ENCODE results near the gene OR2L3. TPM values are rescaled to one million over a fixed set of nuclear protein-coding genes. Genes with fewer than 3 reads are reported as not detected.

The OR2L3 gene, protein sequence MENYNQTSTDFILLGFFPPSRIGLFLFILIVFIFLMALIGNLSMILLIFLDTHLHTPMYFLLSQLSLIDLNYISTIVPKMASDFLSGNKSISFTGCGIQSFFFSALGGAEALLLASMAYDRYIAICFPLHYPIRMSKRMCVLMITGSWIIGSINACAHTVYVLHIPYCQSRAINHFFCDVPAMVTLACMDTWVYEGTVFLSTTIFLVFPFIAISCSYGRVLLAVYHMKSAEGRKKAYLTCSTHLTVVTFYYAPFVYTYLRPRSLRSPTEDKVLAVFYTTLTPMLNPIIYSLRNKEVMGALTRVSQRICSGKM
- not detected in 2 replicates for total RNA-seq (2014; rRNA removed; shearing (Covaris generic))

DNA sequence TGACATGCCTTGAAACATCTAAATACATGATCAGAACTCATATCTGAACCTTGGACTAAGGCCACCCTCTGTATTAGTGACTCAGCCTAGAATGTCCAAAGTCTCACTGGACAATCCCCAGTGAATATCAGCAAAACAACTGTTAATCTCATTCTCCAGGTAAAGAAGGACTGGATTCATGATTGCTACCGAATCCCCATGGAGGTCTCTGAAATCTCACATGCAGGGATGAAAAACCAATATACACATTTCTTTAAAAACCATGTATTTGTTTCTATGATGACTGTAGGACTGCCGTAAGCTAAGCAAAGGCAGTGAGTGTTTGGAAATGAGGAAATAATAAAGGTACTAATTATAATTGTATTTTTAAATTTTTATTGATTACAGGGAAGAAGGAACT, at the start of gene OR2L3:
TSS of gene OR2L3 (plus strand) at position 301 of the 400 bp plus-strand sequence. CDS start 13,846 bp downstream, outside the sequence.
- Histone ChIP-seq H3K27me3 (replicated peaks) (no peaks in the 10 kb centered on the region), H3K36me3 (no peaks in the 10 kb centered on the region), H3K4me1 (replicated peaks) (no peaks in the 10 kb centered on the region), H3K9me3 (replicated peaks) (peaks cover 5% of the 10 kb centered on the region), H3K27ac (no peak within 1 kb of the TSS), H3K4me3 (no peak within 1 kb of the TSS)
- no peak for DNase-seq (ENCODE audit: low read depth in 1 of 2, low spot score in 2 of 2)

DNA sequence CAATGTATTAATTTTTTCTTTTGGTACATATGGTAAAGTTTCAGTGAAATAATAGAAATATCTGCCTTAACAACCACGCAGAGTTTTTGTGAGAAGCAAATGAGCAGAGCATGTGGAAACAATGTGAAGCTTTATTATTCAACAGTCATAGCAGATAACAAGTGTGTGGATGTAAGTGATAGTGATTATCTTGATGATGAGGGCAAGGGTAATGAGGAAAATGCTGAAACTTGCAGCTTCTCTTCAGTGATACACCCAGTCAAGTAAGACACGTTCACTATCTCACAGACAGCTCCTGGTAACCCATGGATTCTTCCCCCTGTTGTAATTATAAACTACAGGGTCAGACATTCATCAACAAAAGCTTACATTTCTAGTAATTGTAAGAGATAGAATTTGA, 47.8 kb upstream of the OR2L3 start:
- no peaks in the 10 kb centered on the region for H3K4me1 ChIP-seq (replicated peaks)
- no peak overlapping the region for H3K27ac ChIP-seq
- DNase-seq (ENCODE audit: low read depth in 1 of 2, low spot score in 2 of 2): no peak

DNA sequence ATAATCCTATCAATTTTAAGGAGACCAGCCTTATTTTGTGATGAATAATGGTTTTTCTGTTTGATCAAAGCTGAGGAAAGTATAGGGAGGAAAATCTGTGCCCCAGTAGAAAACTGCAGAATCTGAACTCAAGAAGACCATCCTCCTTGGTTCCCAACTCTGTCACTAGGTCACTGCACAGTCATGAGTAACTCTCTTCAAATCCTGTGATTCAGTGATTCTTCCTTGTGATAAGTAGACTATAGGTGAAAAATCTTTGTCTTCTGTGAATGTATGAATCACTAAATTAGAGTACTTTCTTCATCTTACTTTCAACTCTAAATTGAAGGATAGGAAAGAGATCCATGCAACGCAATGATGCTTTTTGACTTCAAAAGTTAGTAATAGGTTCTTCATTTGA, 46.5 kb upstream of the OR2L3 start:
- Histone ChIP-seq H3K36me3 (no peaks in the 10 kb centered on the region), H3K9me3 (replicated peaks) (peaks cover 4% of the 10 kb centered on the region), H3K27ac (no peak overlapping the region), H3K4me3 (no peak overlapping the region), H3K27me3 (replicated peaks) (no peaks in the 10 kb centered on the region), H3K4me1 (replicated peaks) (no peaks in the 10 kb centered on the region)
- no peak for DNase-seq (ENCODE audit: low read depth in 1 of 2, low spot score in 2 of 2)

More for the DNA sequence above, 47.8 kb upstream of the OR2L3 start:
- H3K9me3 ChIP-seq (replicated peaks): peaks cover 4% of the 10 kb centered on the region; the same call in 1 of the 2 replicates
- no peak overlapping the region for H3K4me3 ChIP-seq
- no peaks in the 10 kb centered on the region for H3K27me3 ChIP-seq (replicated peaks)
- no peaks in the 10 kb centered on the region for H3K36me3 ChIP-seq

DNA sequence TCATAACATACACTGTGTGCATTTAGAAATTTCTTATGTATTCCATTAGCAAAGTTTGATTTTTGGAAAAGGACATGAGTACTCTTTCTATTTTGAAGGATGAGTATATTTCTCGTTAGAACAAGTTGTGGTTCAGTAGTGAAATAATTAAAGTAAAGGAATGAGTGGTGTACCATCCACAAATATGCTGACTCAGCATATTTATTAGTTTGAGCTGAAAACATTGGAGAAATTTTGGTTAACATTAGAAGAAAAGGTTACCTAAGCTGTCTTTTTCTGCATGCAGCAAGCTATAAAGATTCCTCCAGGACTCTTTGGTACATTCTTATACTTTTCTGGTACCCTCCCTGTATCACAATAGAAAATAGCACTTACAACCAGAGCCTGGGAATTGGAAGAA, 38.9 kb upstream of the OR2L3 start:
- Histone ChIP-seq H3K4me1 (replicated peaks) (no peaks in the 10 kb centered on the region), H3K27me3 (replicated peaks) (no peaks in the 10 kb centered on the region), H3K9me3 (replicated peaks) (peaks cover 5% of the 10 kb centered on the region; the same call in 1 of the 2 replicates), H3K27ac (no peak overlapping the region), H3K4me3 (no peak overlapping the region), H3K36me3 (no peaks in the 10 kb centered on the region)
- DNase-seq (ENCODE audit: low read depth in 1 of 2, low spot score in 2 of 2): no peak

DNA sequence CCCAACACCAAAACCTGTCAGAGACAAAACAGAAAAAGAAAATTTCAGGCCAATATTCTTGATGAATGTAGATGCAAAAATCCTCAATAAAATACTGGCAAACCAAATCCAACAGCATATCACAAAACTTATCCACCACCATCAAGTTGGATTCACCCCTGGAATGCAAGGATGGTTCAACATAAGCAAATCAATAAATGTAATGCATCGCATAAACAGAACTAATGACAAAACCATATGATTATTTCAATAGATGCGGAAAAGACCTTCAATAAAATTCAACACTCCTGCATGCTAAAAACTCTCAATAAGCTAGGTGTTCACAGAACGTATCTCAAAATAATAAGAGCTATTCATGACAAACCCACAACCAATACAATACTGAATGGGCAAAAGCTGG, 37.0 kb upstream of the OR2L3 start:
- Histone ChIP-seq H3K27ac (no peak overlapping the region), H3K27me3 (replicated peaks) (no peaks in the 10 kb centered on the region), H3K4me1 (replicated peaks) (no peaks in the 10 kb centered on the region), H3K4me3 (no peak overlapping the region), H3K9me3 (replicated peaks) (peaks cover 10% of the 10 kb centered on the region; the same call in 1 of the 2 replicates), H3K36me3 (no peaks in the 10 kb centered on the region)
- DNase-seq (ENCODE audit: low read depth in 1 of 2, low spot score in 2 of 2): no peak

DNA sequence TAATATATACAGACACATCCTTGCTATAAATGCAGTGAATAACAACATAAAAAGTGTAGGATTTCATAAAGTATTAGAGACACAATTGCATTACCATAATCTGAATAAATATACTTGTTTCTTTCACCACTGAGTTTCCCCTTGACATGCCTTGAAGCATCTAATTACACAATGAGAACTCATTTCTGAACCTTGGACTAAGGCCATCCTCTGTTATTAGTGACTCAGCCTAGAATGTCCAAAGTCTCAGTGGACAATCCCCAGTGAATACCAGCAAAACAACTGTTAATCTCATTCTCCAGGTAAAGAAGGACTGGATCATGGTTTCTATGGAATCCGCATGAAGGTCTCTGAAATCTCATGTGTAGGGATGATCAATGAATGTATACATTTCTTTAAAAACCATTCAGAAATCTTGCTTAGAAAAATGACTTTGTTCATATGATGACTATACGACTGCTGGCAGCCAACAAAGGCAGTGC, 33.4 kb upstream of the OR2L3 start, which contains the start of gene OR2L5:
TSS of gene OR2L5 (plus strand) at position 432 of the 482 bp plus-strand sequence. CDS start 8,288 bp downstream, outside the sequence.
- Histone ChIP-seq H3K36me3 (no peaks in the 10 kb centered on the region), H3K4me3 (no peak within 1 kb of the TSS), H3K27ac (no peak within 1 kb of the TSS), H3K4me1 (replicated peaks) (no peaks in the 10 kb centered on the region), H3K27me3 (replicated peaks) (no peaks in the 10 kb centered on the region), H3K9me3 (replicated peaks) (peaks cover 11% of the 10 kb centered on the region; the same call in 1 of the 2 replicates)
- DNase-seq (ENCODE audit: low read depth in 1 of 2, low spot score in 2 of 2): no peak

DNA sequence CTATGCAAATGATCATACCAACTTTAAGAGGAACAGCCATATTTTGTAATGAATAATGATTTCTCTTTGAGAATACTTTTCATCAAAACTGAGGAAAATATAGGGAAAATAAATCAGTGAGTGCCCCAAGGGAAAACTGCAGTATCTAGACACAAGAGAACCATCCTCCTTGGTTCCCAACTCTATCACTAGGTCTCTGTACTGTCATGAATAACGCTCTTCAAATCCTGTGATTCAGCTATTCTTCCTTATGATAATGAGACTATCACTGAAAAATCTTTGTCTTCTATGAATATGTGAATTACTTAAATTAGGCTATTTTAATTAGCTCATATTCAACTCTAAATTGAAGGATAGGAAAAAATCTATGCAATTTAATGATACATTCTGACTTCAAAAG, 30.8 kb upstream of the OR2L3 start:
- H3K27me3 ChIP-seq (replicated peaks): no peaks in the 10 kb centered on the region
- no peaks in the 10 kb centered on the region for H3K36me3 ChIP-seq
- no peak overlapping the region for H3K27ac ChIP-seq
- peaks cover 12% of the 10 kb centered on the region for H3K9me3 ChIP-seq (replicated peaks)
- no peaks in the 10 kb centered on the region for H3K4me1 ChIP-seq (replicated peaks)
- no peak overlapping the region for H3K4me3 ChIP-seq
- no peak for DNase-seq (ENCODE audit: low read depth in 1 of 2, low spot score in 2 of 2)

DNA sequence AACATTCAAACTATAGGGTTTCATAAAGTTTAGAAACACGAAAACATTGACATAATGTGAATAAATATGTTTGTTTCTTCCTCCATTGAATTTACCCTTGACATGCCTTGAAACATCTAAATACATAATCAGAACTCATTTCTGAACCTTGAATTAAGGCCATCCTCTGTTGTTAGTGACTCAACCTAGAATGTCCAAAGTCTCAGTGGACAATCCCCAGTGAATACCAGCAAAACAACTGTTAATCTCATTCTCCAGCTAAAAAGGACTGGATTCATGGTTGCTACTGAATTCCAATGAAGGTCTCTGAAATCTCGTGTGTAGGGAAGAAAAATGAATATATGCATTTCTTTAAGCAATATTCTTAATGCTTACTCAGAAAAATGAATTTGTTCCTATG, 16.9 kb upstream of the OR2L3 start, which contains the start of gene OR2L2:
TSS of gene OR2L2 (plus strand) at position 301 of the 400 bp plus-strand sequence. CDS start 8,198 bp downstream, outside the sequence.
- Histone ChIP-seq H3K27ac (no peak within 1 kb of the TSS), H3K27me3 (replicated peaks) (no peaks in the 10 kb centered on the region), H3K4me1 (replicated peaks) (no peaks in the 10 kb centered on the region), H3K36me3 (no peaks in the 10 kb centered on the region), H3K9me3 (replicated peaks) (no peaks in the 10 kb centered on the region; the same call in none of the 2 replicates), H3K4me3 (no peak within 1 kb of the TSS)
- no peak for DNase-seq (ENCODE audit: low read depth in 1 of 2, low spot score in 2 of 2)

DNA sequence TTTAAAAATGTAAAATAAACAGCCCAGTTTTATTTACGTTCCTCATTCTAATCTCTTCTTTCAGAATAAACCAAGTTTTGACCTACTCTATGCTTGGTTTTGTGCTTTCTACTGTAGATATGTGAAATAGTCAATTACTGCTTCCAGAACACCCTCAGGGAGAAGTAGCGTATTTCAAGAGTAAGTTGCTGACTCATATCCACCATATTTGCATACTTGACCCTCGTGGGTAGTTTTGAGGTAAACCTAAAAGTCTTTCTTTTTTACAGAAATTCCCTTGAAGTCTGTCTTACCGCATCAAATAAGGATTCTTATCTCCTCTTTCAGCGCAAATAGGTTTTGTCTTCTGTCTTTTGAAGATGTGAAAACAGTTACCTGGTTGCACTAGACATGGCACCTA, 1.4 kb upstream of the OR2L3 start:
- Histone ChIP-seq H3K27ac (no peak overlapping the region), H3K27me3 (replicated peaks) (no peaks in the 10 kb centered on the region), H3K36me3 (no peaks in the 10 kb centered on the region), H3K9me3 (replicated peaks) (peaks cover 5% of the 10 kb centered on the region), H3K4me3 (no peak overlapping the region), H3K4me1 (replicated peaks) (no peaks in the 10 kb centered on the region)
- no peak for DNase-seq (ENCODE audit: low read depth in 1 of 2, low spot score in 2 of 2)

DNA sequence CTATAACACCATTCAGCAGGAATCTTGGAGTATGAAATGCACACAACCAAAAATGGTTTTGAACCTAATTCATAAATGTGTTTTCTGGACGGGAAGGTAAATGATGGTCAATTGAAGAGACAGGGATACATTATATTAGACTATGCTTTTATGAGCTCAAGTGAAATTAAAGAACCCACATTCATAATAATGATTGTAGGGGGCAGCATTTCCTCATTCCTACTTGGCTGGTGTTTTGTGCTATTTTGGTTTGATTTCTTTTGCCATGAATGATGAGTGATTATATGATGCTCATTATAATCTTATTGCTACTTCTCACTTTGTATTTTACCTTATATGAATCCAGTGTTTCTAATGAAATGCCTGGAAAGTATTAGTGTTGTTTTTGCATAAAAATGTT, 372 bp downstream of the OR2L3 start:
- Histone ChIP-seq H3K27ac (no peak overlapping the region), H3K4me1 (replicated peaks) (no peaks in the 10 kb centered on the region), H3K4me3 (no peak overlapping the region), H3K36me3 (no peaks in the 10 kb centered on the region), H3K9me3 (replicated peaks) (peaks cover 5% of the 10 kb centered on the region), H3K27me3 (replicated peaks) (no peaks in the 10 kb centered on the region)
- no peak for DNase-seq (ENCODE audit: low read depth in 1 of 2, low spot score in 2 of 2)

DNA sequence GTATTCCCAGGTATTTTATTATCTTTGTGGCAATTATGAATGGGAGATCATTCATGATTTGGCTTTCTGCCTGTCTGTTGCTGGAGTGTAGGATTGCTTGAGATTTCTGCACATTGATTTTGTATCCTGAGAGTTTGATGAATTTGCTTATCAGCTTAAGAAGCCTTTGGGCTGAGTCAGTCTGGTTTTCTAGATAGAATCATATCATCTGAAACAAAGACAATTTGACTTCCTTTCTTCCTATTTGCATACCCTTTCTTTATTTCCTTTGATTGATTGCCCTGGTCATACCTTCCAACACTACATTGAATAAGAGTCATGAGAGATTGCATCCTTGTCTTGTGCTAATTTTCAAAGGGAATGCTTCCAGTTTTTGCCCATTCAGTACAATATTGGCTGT, 8.0 kb downstream of the OR2L3 start:
- DNase-seq (ENCODE audit: low read depth in 1 of 2, low spot score in 2 of 2): no peak
- Histone ChIP-seq H3K27ac (no peak overlapping the region), H3K36me3 (no peaks in the 10 kb centered on the region), H3K4me1 (replicated peaks) (no peaks in the 10 kb centered on the region), H3K9me3 (replicated peaks) (no peaks in the 10 kb centered on the region; the same call in 1 of the 2 replicates), H3K27me3 (replicated peaks) (no peaks in the 10 kb centered on the region), H3K4me3 (no peak overlapping the region)

DNA sequence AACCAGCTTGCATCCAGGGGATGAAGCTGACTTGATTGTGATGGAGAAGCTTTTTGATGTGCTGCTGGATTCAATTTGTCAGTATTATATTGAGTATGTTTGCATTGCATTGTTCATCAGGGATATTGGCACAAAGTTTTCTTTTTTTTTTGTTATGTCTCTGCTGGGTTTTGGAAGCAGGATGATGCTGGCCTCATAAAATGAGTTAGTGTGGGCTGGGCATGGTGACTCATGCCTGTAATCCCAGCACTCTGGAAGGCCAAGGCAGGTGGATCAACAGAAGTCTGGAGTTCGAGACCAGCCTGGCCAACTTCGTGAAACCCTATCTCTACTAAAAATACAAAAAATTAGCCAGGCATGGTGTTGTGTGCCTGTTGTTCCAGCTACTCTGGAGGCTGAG, 8.6 kb downstream of the OR2L3 start:
- H3K27ac ChIP-seq: no peak overlapping the region
- H3K27me3 ChIP-seq (replicated peaks): no peaks in the 10 kb centered on the region
- DNase-seq (ENCODE audit: low read depth in 1 of 2, low spot score in 2 of 2): no peak
- no peak overlapping the region for H3K4me3 ChIP-seq
- H3K4me1 ChIP-seq (replicated peaks): no peaks in the 10 kb centered on the region
- no peaks in the 10 kb centered on the region; the same call in 1 of the 2 replicates for H3K9me3 ChIP-seq (replicated peaks)
- H3K36me3 ChIP-seq: no peaks in the 10 kb centered on the region

DNA sequence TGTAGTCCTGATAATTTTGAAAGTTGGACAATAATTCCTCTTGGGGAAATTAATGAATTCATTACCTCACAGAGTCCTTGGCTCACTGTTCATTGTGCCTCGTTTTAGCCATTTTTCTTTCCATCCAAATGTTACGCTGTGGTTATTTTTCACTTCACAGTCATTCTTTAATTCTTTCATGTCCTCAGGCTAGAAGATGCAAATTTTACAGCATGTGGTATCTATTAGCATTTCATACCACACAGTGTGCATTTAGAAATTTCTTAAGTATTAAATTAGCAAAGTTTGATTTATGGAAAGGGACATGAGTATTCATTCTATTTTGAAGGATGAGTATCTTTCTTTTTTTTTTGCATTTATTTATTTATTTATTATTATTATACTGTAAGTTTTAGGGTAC, 18.4 kb downstream of the OR2L3 start:
- Histone ChIP-seq H3K4me3 (no peak overlapping the region), H3K9me3 (replicated peaks) (0 out of 2 replicates have a peak, but pooled peaks cover 4% of the 10 kb centered on the region)

DNA sequence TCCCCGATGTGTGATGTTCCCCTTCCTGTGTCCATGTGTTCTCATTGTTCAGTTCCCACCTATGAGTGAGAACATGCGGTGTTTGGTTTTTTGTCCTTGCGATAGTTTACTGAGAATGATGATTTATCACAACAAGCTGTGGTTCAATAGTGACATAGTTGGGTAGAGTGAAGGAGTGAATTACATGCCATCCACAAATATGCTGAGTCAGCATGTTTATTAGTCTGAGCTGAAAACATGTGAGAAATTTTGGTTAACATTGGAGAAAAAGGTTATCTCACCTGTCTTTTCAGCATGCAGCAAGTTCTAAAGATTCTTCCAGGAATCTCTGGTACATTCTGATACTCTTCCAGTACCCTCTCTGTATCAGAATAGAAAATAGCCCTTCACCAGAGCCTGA, 19.0 kb downstream of the OR2L3 start:
- H3K4me1 ChIP-seq (replicated peaks): no peaks in the 10 kb centered on the region
- no peaks in the 10 kb centered on the region for H3K27me3 ChIP-seq (replicated peaks)
- H3K36me3 ChIP-seq: no peaks in the 10 kb centered on the region
- H3K9me3 ChIP-seq (replicated peaks): 0 out of 2 replicates have a peak, but pooled peaks cover 4% of the 10 kb centered on the region
- no peak overlapping the region for H3K27ac ChIP-seq
- H3K4me3 ChIP-seq: no peak overlapping the region
- no peak for DNase-seq (ENCODE audit: low read depth in 1 of 2, low spot score in 2 of 2)

More for the DNA sequence above, 18.4 kb downstream of the OR2L3 start:
- H3K27me3 ChIP-seq (replicated peaks): no peaks in the 10 kb centered on the region
- no peak overlapping the region for H3K27ac ChIP-seq
- H3K4me1 ChIP-seq (replicated peaks): no peaks in the 10 kb centered on the region
- no peaks in the 10 kb centered on the region for H3K36me3 ChIP-seq
- DNase-seq (ENCODE audit: low read depth in 1 of 2, low spot score in 2 of 2): no peak

Measured in SJSA1 (cell line).